HEK293 (cell line): ENCODE measurements around the gene ZFAND6.

Experiments used
- CTCF ChIA-PET: fragments of 350-600 bp; formaldehyde crosslinking; extraction: SDS; loops from one replicate; lab custom pipeline; 2021; ENCODE audit warnings: antibody characterized with exemption; lab: Yijun Ruan, JAX
- POLR2A ChIA-PET: fragments of 300-600 bp; formaldehyde crosslinking; extraction: SDS; loops from one replicate; lab custom pipeline; 2020; ENCODE audit warnings: antibody characterized with exemption, inconsistent platforms; lab: Yijun Ruan, JAX
- H3K27ac ChIP-seq: fragments of 200-500 bp; sonication (Bioruptor generic); 2 replicates; pipeline ENCODE4 v1.5.1; 2014; ENCODE audit warnings: low read depth, low read length, control low read depth, inconsistent platforms; ENCODE audit errors: extremely low read depth
- H3K36me3 ChIP-seq, 2 experiments: fragments of 200-500 bp in 1 of 2; sonication (Bioruptor generic) in 1 of 2; 1 replicate in 1 of 2; 2 replicates in 1 of 2; pipeline ENCODE4 v1.5.1; 2014 to 2017; ENCODE audit warnings: inconsistent platforms in 2 of 2, low read length in 2 of 2; ENCODE audit not compliant: control insufficient read depth in 2 of 2, insufficient read depth in 1 of 2
- H3K4me1 ChIP-seq: fragments of 200-500 bp; sonication (Bioruptor generic); 2 replicates; pipeline ENCODE4 v1.5.1; 2014; ENCODE audit warnings: mild to moderate bottlenecking, low read length, inconsistent platforms; ENCODE audit not compliant: control insufficient read depth, insufficient read depth
- H3K4me3 ChIP-seq: 2 replicates; pipeline ENCODE4 v1.5.1; 2011; ENCODE audit warnings: low read depth, mild to moderate bottlenecking, control low read depth, low read length, moderate library complexity
- H3K9me3 ChIP-seq: fragments of 200-500 bp; sonication (Bioruptor generic); 2 replicates; pipeline ENCODE4 v1.5.1; 2014; ENCODE audit warnings: low read depth, low read length, inconsistent platforms; ENCODE audit not compliant: control insufficient read depth, insufficient read depth
- KLF16 ChIP-seq: fragments of 450-650 bp; formaldehyde crosslinking; IDR thresholded peaks from 2 replicates; pipeline ENCODE4 v1.5.1; 2017; ENCODE audit warnings: missing biosample characterization, missing genetic modification characterization
- KLF9 ChIP-seq: fragments of 450-650 bp; formaldehyde crosslinking; IDR thresholded peaks from 2 replicates; pipeline ENCODE4 v1.5.1; 2016; ENCODE audit warnings: missing biosample characterization, missing genetic modification characterization, low read depth
- SALL2 ChIP-seq: fragments of 450-650 bp; formaldehyde crosslinking; IDR thresholded peaks from 2 replicates; pipeline ENCODE4 v1.5.0; 2017; ENCODE audit warnings: missing biosample characterization, mild to moderate bottlenecking, missing genetic modification characterization, borderline replicate concordance
- SCRT2 ChIP-seq: fragments of 450-650 bp; formaldehyde crosslinking; IDR thresholded peaks from 2 replicates; pipeline ENCODE4 v1.5.1; 2016; ENCODE audit warnings: missing biosample characterization, missing genetic modification characterization
- TRIM28 ChIP-seq: IDR thresholded peaks from 2 replicates; pipeline ENCODE4 v1.6.1; 2011; ENCODE audit warnings: low read length, control low read depth, borderline replicate concordance
- ZBTB21 ChIP-seq: fragments of 450-650 bp; formaldehyde crosslinking; IDR thresholded peaks from 2 replicates; pipeline ENCODE4 v1.5.1; 2017; ENCODE audit warnings: missing biosample characterization, missing genetic modification characterization
- ZNF239 ChIP-seq: fragments of 450-650 bp; formaldehyde crosslinking; IDR thresholded peaks from 2 replicates; pipeline ENCODE4 v1.5.1; 2016; ENCODE audit warnings: missing biosample characterization, missing genetic modification characterization
- ZNF311 ChIP-seq: fragments of 450-650 bp; formaldehyde crosslinking; IDR thresholded peaks from 2 replicates; pipeline ENCODE4 v1.5.1; 2017; ENCODE audit warnings: missing biosample characterization, missing genetic modification characterization, borderline replicate concordance
- ZNF391 ChIP-seq: fragments of 450-650 bp; formaldehyde crosslinking; IDR thresholded peaks from 2 replicates; pipeline ENCODE4 v1.5.1; 2016; ENCODE audit warnings: low read depth, missing biosample characterization, missing genetic modification characterization, borderline replicate concordance
- ZNF561 ChIP-seq: fragments of 450-650 bp; IDR thresholded peaks from 2 replicates; pipeline ENCODE4 v1.5.1; 2018; ENCODE audit warnings: missing biosample characterization, missing genetic modification characterization, borderline replicate concordance
- ZNF670 ChIP-seq: fragments of 450-650 bp; formaldehyde crosslinking; IDR thresholded peaks from 2 replicates; pipeline ENCODE4 v1.5.1; 2016; ENCODE audit warnings: missing biosample characterization, missing genetic modification characterization, low read depth
- ZNF792 ChIP-seq: fragments of 450-650 bp; formaldehyde crosslinking; IDR thresholded peaks from 2 replicates; pipeline ENCODE4 v1.5.1; 2016; ENCODE audit warnings: missing biosample characterization, missing genetic modification characterization
- ZXDB ChIP-seq: fragments of 450-650 bp; formaldehyde crosslinking; IDR thresholded peaks from 2 replicates; pipeline ENCODE4 v1.5.1; 2016; ENCODE audit warnings: missing biosample characterization, missing genetic modification characterization
- TF ChIP-seq, protein P1 (sequence below): fragments of 450-650 bp; formaldehyde crosslinking; IDR thresholded peaks from 2 replicates; pipeline ENCODE4 v1.5.1; 2016; ENCODE audit warnings: missing biosample characterization, missing genetic modification characterization
- TF ChIP-seq, protein P2 (sequence below): fragments of 450-650 bp; formaldehyde crosslinking; IDR thresholded peaks from 2 replicates; pipeline ENCODE4 v1.5.1; 2017; ENCODE audit warnings: missing biosample characterization, missing genetic modification characterization
- TF ChIP-seq, protein P3 (sequence below): fragments of 450-650 bp; formaldehyde crosslinking; IDR thresholded peaks from 2 replicates; pipeline ENCODE4 v1.5.1; 2016; ENCODE audit warnings: missing biosample characterization, missing genetic modification characterization
- TF ChIP-seq, protein P4 (sequence below): fragments of 450-650 bp; formaldehyde crosslinking; IDR thresholded peaks from 2 replicates; pipeline ENCODE4 v1.5.1; 2016; ENCODE audit warnings: missing biosample characterization, missing genetic modification characterization
- TF ChIP-seq, protein P5 (sequence below): fragments of 450-650 bp; formaldehyde crosslinking; IDR thresholded peaks from 2 replicates; pipeline ENCODE4 v1.5.1; 2017; ENCODE audit warnings: missing biosample characterization, missing genetic modification characterization

ZFAND6 gene

DNA sequence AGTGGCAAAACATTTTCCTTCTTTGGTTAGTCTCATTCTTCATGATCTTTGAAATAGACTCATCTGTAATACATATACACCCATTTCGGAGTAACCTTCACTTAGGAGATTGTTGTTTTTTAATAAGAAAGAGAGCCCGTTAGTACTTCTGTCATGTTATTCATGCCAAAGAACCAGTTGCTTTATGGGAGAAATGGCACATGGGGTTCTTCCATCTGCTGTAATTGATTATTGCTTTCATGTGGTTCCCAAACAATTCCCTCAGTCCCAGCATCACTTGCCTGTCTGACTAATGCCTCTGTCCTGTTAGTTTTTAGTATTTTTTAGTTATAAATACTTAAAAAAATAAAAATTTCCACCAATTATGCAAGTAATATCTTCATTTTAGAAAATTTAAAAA, 59.5 kb downstream of the ZFAND6 start:
- Histone ChIP-seq H3K4me1 (peaks cover 40% of the 10 kb centered on the region), H3K27ac (no peak overlapping the region), H3K4me3 (no peak overlapping the region), H3K36me3 (peaks cover 12 to 13% of the 10 kb centered on the region in 2 experiments; a peak in 2 of 3 replicates), H3K9me3 (no peaks in the 10 kb centered on the region)
- no peak for TF ChIP-seq ZNF391 (tag by site-specific recombination)
- CTCF ChIA-PET, result no interaction called here
- POLR2A ChIA-PET, result no interaction called here

DNA sequence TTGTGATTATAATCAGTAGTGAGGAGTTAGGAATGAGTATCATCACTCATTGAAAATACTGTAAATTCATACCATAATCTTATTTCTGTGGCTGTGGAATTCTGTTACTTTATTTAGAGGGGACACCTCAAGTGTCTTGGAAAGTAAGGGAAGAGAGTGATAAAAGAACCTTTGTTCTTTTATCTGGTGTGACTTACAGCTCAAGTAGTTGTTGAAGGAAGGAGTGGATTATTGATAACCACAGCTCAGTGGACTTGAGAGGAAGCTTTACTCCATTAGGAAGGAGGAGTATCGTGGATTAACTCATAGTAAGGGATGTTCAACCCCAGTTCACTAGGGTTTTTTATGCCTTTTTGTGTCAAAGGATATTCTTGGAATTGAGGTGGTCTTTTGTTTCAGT, 61.2 kb downstream of the ZFAND6 start:
- Histone ChIP-seq H3K27ac (no peak overlapping the region), H3K4me1 (peaks cover 25% of the 10 kb centered on the region)
- POLR2A ChIA-PET, result no interaction called here
- TF ChIP-seq ZNF239 (tag by site-specific recombination) (no peak), ZXDB (no peak), ZNF311 (tag by site-specific recombination) (no peak), SCRT2 (tag by site-specific recombination) (no peak), KLF9 (tag by site-specific recombination) (no peak), SALL2 (tag by site-specific recombination) (no peak), ZBTB21 (no peak), ZNF792 (tag by site-specific recombination) (no peak), ZNF670 (no peak), ZNF561 (tag by site-specific recombination) (no peak), KLF16 (tag by site-specific recombination) (no peak), TRIM28 (no peak)
- TF ChIP-seq, protein P1, sequence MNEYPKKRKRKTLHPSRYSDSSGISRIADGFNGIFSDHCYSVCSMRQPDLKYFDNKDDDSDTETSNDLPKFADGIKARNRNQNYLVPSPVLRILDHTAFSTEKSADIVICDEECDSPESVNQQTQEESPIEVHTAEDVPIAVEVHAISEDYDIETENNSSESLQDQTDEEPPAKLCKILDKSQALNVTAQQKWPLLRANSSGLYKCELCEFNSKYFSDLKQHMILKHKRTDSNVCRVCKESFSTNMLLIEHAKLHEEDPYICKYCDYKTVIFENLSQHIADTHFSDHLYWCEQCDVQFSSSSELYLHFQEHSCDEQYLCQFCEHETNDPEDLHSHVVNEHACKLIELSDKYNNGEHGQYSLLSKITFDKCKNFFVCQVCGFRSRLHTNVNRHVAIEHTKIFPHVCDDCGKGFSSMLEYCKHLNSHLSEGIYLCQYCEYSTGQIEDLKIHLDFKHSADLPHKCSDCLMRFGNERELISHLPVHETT (tag by site-specific recombination), result no peak
- TF ChIP-seq, protein P2, sequence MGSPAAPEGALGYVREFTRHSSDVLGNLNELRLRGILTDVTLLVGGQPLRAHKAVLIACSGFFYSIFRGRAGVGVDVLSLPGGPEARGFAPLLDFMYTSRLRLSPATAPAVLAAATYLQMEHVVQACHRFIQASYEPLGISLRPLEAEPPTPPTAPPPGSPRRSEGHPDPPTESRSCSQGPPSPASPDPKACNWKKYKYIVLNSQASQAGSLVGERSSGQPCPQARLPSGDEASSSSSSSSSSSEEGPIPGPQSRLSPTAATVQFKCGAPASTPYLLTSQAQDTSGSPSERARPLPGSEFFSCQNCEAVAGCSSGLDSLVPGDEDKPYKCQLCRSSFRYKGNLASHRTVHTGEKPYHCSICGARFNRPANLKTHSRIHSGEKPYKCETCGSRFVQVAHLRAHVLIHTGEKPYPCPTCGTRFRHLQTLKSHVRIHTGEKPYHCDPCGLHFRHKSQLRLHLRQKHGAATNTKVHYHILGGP (tag by site-specific recombination), result no peak
- TF ChIP-seq, protein P3, sequence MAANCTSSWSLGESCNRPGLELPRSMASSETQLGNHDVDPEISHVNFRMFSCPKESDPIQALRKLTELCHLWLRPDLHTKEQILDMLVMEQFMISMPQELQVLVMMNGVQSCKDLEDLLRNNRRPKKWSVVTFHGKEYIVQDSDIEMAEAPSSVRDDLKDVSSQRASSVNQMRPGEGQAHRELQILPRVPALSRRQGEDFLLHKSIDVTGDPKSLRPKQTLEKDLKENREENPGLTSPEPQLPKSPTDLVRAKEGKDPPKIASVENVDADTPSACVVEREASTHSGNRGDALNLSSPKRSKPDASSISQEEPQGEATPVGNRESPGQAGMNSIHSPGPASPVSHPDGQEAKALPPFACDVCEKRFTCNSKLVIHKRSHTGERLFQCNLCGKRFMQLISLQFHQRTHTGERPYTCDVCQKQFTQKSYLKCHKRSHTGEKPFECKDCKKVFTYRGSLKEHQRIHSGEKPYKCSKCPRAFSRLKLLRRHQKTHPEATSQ (tag by site-specific recombination), result no peak
- TF ChIP-seq, protein P4, sequence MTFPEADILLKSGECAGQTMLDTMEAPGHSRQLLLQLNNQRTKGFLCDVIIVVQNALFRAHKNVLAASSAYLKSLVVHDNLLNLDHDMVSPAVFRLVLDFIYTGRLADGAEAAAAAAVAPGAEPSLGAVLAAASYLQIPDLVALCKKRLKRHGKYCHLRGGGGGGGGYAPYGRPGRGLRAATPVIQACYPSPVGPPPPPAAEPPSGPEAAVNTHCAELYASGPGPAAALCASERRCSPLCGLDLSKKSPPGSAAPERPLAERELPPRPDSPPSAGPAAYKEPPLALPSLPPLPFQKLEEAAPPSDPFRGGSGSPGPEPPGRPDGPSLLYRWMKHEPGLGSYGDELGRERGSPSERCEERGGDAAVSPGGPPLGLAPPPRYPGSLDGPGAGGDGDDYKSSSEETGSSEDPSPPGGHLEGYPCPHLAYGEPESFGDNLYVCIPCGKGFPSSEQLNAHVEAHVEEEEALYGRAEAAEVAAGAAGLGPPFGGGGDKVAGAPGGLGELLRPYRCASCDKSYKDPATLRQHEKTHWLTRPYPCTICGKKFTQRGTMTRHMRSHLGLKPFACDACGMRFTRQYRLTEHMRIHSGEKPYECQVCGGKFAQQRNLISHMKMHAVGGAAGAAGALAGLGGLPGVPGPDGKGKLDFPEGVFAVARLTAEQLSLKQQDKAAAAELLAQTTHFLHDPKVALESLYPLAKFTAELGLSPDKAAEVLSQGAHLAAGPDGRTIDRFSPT (tag by site-specific recombination), result no peak
- TF ChIP-seq, protein P5, sequence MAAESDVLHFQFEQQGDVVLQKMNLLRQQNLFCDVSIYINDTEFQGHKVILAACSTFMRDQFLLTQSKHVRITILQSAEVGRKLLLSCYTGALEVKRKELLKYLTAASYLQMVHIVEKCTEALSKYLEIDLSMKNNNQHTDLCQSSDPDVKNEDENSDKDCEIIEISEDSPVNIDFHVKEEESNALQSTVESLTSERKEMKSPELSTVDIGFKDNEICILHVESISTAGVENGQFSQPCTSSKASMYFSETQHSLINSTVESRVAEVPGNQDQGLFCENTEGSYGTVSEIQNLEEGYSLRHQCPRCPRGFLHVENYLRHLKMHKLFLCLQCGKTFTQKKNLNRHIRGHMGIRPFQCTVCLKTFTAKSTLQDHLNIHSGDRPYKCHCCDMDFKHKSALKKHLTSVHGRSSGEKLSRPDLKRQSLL (tag by site-specific recombination), result no peak
- TF ChIP-seq, all 188 proteins: peak for 0
- no peak overlapping the region for H3K4me3 ChIP-seq
- CTCF ChIA-PET, result interaction anchor here (0.7 kb wide), 1 partner anchor 128 kb away, joined by 5 read pairs; no protein-coding TSS in a partner anchor
- peaks cover 14 to 21% of the 10 kb centered on the region in 2 experiments; a peak in 2 of 3 replicates for H3K36me3 ChIP-seq
- H3K9me3 ChIP-seq, result no peaks in the 10 kb centered on the region
